Stimulated activated CD4-positive, alpha-beta T cell treated with anti-CD3 and anti-CD28 coated beads, Interleukin-1b, Interleukin-23, amount 100 ng/mL, for 48 hours (primary cell): ENCODE results near the gene IPMK.
"Not testable (repeated sequence)": the region's sequence is repeated elsewhere in the genome, so short reads cannot be mapped to it uniquely, and the experiment has no call there.

ENCODE experiments used
- DNase-seq: peaks from one replicate; pipeline ENCODE4 v3.0.0-alpha.2; 2020

The IPMK gene

DNA sequence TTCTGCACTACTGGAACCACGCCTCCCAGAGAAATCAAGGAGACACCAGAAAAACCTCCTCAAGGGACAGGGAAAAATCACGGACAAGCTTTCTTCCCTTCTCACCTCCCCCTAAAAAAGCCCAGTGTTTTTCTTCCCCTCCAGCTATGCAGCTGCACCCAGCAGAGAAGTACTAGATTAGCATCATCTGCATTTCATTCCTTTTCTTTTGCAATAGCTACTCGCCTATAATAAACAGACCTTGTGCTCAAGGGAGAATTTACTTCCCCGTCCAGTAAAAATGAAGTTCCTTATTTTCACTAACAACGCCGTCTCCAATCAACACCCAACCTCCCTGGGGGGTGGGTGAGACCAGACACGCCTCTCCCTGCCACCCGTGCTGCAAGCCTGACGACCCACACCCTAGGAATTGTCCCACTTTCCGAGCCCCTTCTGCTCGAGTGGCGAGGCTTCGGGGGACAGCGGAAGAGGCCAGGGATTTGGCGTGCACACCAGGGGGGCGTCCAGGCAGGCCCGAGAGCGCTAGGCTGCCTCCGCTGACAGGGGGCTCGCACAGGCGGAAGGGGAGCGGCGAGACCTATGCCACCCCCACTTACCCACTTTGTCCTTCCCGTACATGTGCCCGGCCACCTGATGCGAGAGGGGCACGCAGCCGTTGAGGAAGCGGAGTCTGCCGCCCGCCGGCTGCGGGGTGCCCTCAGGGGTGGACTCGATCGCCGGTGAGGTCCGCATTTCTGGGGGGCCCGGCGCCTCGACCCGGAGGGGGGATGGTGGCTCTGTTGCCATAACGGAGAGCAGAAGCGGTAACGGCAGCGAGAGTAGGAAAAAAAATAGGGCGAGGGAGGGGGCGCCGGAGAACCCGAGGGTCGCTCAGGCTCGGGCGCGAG is 625 bp downstream of the IPMK start:
- peak; percentile 26 for DNase-seq

DNA sequence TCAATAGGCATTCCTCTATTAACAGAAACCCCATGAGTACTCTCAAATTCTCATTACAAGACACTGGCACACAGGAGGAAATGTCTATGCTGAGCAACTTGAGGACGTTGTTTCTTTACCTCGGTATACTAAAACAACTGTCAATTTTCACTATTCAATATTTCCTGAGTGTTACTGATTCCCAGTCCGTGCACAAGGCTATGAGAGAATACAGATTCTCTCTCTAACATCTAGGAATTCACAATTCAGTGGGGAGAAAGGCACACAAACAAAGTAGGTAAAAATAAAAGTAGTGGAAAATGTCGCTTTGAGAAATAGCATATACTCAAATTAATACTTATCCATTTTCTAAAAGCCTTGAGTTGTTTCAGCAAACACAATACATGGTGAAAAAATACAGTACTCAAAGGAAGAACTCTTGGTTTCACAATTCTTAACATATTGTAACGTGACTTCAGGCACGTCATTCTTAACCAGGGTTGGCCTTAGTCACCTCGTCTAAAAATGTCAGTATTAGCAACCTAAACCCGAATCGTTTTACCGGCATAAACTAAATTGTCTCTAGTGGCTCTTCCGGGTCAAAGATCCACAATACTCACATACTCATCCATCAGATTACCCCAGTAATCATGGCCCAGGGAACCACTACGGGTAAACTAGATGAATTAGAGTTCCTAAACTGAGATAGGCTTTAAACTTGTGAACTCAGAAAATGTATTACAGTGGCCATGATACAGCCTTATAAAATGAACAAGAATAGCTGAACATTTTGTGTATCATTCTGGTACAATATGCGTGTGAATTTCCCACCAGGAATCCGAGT is 1.5 kb downstream of the IPMK start:
- DNase-seq: peak; percentile 46

DNA sequence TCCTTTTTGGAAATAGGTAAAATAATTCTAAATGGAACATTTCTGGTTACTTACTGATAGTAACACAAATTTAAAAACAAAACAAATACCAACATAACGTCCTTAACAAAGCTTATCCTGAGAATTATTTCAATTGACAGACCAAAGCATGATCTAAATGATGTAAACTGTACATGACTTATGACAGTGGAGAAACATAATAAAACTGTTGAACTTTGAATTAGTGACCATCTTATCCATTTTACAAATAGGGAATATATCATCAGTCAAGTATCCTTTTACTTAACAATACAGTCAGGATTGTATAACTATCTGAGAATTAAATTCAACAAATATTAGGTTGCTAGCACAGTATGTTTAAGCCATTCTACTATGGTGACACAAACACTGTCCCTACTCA is 2.4 kb downstream of the IPMK start:
- DNase-seq: no peak

DNA sequence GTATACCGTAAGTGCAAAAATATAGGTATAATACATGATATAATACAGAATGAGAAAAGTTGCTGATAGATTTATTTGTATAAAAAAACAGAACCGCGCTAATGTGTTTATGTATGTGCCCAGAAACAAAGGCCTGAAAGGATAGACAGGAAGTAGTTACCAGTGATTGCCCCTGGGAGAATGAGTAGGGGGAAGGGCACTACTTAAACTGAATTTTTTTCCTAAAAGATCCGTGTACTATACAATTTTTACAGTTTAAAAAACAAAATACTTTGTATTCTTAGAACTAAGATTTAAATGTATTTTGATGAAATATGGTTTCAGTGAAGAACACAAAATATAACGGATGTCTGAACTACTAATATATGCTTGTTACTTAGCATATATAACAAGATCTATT is 2.9 kb downstream of the IPMK start:
- no peak for DNase-seq

DNA sequence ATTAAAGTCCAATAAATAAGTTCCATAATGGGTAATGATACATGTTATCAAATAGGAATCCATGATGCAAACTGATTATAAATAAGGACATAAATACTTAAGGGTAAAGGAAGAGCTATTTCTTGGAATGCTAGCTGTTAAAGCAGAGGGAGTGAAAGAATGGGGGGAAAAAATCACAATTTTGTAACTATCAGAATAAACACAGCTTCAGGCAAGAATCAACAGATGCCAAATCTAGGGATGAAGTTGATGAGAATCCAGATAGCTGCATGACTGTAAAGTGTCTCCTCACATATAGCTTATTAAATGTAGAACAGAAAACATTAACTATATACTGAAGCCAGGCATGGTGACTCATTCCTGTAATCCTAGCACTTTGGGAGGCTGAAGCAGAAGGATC is 4.9 kb downstream of the IPMK start:
- no peak for DNase-seq

DNA sequence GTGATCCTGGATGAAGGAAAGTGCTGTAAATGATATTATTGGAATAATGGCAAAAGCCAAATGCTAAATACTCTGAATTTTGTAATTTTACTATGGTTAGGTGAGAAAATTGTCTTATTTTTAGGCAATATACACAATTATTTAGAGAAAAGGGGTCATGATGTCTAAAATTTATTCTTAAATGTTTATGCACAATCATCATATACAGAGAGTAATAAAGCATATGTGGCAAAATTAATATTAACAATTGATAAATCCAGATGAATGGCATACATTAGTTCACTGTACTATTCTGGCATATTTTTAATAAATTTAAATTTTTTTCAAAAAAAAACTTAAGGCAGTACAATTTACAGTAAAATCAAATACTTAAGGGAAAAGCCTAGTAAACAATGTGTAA is 7.4 kb downstream of the IPMK start:
- DNase-seq: no peak

DNA sequence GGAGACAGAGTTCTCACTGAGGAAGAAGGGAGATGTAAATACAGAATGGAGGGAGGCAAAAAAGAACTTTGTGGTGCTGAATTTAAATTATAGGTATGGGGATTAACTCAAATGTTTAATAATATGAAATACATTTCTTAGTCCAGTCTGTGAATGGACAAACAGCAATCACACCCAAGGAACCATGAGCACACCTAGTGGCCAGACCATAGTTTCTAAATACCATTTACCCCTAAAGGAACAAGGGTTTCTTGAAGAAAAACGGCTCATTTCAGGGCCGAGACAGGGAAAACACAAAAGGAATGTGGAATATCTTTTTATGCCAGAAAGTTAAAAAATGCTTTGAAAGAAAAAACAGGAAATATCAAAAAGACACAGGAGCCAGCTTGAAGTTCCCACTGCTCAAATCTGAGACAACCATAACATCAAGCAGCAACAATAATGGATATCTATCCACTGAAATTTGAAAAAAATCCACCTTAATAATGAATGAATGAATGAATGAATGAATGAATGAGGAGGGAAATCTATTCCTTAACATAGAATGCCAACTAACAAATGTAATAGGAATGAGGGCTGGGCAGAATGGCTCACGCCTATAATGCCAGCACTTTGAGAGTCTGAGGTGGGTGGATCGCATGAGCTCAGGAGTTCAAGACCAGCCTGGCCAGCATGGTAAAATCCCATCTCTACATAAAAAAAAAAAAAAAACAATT is 8.6 kb downstream of the IPMK start:
- DNase-seq: no peak

DNA sequence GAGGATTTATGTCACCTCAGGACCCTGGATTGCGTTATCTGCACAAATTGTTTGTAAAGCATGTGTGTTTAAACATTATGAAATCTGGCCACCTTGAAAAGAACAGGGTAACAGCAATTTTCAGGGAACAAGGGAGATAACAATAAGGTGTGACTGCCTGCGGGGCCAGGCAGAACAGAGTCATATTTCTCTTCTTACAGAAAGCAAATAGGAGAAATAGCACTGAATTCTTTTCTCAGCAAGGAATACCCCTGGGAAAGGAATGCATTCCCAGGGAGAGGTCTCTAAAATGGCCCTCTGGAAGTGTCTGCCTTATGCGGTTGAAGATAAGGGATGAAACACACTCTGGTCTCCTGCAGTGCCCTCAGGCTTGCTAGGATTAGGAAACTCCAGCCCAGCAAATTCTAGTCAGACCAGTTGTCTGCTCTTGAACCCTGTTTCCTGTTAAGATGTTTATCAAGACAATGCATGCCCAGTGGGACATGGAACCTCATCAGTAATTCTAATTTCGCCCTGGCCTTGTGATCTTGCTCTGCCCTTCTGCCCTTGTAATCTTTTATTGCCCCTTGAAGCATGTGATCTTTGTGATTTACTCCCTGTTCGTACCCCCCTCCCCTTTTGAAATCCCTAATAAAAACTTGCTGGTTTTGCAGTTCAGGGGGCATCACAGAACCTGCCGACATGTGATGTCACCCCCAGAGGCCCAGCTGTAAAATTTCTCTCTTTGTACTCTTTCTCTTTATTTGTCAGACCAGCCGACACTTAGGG is 11.5 kb downstream of the IPMK start:
- DNase-seq: not testable (repeated sequence)

DNA sequence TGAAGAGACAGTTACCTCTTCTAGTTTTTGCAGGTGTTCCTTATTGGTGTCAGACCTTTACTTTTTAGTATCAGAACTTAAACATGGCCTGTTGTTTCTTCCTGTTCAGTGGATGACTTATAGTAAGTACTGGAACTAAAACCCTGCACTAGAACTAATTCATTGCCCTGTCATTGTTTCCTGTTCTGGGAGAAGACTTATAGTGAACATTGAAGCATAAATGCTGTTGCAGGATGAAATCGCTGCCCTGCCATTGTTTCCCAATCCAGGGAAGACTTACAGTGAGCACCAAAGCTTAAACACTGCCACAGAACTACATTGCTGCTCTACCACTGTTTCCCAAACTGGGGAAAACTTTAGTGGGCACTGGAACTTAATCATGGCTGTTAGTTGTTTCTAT is 13.1 kb downstream of the IPMK start:
- DNase-seq: no peak

DNA sequence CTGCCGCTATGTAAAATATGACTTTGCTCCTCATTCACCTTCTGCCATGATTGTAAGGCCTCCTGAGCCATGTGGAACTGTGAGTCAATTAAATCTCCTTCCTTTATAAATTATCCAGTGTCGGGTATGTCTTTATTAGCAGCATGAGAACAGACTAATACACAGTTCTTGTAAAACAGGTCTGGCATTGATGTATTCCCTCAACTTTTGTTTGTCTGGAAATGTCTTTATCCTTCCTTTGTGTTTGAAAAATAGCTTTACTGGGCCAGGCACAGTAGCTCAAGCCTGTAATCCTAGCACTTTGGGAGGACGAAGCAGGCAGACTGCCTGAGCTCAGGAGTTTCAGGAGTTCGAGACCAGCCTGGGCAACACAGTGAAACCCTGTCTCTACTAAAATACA is 14.5 kb downstream of the IPMK start:
- DNase-seq: no peak

DNA sequence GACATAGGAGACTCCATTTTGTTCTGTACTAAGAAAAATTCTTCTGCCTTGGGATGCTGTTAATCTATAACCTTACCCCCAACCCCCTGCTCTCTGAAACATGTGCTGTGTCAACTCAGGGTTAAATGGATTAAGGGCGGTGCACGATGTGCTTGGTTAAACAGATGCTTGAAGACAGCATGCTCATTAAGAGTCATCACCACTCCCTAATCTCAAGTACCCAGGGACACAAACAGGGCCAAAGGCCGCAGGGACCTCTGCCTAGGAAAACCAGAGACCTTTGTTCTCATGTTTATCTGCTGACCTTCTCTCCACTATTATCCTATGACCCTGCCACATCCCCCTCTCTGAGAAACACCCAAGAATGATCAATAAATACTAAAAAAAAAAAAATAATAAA is 23.0 kb downstream of the IPMK start:
- DNase-seq: not testable (repeated sequence)

DNA sequence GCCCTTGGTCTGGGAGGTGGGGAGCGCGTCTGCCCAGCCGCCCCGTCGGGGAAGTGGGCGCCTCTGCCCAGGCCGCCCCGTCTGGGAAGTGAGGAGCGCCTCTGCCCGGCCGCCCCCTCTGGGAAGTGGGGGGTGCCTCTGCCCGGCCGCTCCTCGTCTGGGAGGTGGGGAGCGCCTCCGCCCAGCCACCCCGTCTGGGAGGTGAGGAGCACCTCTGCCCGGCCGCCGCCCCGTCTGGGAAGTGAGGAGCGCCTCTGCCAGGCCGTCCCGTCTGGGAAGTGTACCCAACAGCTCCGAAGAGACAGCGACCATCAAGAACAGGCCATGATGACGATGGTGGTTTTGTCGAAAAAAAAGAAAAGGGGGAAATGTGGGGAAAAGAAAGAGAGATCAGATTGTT is 23.5 kb downstream of the IPMK start:
- DNase-seq: not testable (repeated sequence)

DNA sequence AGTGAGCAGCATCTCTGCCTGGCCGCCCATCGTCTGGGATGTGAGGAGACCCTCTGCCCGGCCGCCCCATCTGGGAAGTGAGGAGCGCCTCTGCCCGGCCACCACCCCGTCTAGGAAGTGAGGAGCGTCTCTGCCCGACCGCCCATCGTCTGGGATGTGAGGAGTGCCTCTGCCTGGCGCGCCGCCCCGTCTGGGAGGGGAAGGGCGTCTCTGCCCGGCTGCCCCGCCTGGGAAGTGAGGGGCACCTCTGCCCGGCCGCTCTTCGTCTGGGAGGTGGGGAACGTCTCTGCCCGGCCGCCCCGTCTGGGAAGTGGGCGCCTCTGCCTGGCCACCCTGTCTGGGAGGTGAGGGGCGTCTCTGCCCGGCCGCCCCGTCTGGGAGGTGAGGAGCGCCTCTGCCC is 23.9 kb downstream of the IPMK start:
- DNase-seq: not testable (repeated sequence)

DNA sequence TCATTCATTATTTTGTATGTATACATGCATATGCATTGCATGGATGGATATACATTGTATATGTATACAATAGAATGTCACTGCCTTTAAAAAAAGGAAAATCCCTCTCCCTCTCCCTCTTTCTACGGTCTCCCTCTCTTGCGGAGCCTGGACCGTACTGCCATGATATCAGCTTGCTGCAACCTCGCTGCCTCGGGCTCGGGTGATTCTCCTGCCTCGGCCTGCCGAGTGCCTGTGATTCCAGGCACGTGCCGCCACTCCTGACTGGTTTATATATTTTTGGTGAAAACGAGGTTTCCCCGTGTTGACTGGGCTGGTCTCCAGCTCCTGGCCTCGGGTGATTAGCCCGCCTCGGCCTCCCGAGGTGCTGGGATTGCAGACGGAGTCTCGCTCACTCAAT is 24.4 kb downstream of the IPMK start:
- DNase-seq: no peak

DNA sequence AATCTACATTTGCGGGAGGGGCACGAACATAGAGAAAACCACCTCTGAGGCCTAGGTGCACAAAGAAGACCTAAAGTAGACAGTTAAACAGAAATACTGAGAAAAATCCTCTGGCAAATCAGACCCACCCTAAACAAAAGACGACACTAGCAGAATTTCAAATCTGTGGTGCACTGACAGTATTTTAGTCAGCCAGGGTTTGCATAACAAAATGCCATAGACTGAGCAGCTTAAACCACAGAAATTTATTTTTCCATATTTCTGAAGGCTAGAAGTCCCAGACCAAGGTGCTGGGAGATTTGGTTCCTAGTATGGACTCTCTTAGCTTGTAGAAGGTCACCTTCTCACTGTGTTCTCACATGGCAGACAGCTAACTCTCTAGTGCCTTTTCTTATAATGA is 26.3 kb downstream of the IPMK start:
- no peak for DNase-seq

DNA sequence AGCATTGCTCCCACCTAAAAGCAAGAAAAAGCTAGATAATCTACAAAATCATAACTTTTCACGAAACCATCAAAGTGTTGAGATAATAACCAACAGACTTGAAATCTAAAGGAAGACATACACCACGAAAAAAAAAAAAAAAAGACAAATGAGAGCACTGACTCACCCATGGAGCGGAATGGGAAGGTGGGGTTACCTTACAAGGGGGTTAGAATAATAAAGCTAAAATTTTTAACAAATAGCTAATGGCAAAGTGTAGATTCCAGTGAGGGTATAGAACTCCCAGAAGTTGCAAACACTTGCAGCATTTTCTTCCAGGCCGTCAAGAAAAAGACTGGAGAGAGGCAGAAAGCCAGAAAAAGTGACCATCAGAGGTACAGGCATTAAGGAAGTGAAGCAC is 27.2 kb downstream of the IPMK start:
- no peak for DNase-seq

DNA sequence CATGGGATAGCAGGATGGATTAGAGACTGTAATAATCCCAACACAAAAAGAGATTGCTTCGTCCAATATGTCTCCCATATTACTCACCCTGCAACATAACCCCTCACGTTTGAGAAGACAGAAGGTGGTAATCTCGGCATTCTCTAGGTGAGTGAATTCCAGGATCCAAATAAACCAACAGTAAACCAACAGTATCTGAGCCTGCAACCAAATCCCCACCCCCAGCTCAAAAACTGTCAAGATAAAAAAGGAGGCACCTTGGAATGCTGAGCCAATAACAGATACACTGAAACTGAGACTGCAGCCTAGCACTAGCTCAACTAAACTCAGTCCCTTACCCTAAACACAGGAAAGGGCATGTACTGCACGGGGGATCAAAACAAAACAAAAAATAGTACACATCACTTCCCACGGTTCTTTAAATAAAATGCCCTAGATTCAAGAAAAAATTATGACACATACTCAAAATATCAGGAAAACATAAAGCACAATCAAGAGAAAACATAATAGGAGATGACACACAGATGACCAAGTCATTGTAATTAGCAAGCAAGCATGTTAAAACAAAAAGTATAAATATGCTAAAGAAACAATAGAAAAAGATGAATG is 28.0 kb downstream of the IPMK start:
- DNase-seq: no peak

DNA sequence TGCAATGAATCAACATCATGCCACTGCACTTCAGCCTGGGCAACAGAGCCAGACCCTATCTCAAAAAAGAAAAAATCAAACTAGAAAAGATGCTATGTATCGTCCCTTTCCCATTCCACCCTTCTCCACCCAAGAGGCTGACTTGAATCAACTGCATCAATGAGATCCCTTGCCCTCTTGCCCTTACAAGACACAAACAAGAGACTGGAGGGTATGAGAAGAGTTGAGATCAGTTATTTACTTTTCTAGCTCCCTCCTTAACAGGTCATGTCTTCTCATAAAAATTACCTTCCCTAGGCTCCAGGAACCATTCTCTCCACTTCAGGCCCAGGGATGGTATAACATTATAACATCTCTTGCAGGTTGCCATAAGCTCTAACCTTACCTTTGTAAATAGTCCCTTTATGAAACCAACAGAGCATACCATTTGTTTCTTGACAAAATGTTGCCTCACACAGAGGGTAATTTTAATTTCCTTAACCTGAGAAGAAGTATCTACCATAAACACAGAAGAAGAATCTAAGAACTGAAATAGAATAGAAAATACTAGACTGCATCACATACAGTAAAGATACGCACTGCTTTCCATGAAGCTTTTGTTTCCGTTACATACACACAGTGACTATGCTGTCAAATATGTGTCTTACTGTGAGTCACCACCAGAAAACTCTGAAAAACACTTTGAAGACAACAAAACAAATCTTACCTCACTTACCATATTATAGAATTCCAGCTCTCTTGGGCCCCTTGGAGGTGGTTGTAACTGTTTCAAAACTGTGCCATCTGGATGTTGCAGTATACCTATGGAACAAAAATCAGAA is 30.5 kb downstream of the IPMK start:
- no peak for DNase-seq

DNA sequence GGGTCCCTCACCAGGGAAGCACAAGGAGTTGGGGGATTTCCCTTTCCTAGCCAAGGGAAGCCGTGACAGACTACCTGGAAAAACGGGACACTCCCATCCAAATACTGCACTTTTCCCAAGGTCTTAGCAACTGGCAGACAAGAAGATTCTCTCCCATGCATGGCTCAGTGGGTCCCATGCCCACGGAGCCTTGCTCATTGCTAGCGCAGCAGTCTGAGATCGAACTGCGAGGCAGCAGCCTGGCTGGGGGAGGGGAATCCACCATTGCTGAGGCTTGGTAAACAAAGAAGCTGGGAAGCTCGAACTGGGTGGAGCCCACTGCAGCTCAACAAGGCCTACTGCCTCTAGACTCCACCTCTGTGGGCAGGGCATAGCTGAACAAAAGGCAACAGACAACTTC is 37.8 kb downstream of the IPMK start:
- DNase-seq: not testable (repeated sequence)

DNA sequence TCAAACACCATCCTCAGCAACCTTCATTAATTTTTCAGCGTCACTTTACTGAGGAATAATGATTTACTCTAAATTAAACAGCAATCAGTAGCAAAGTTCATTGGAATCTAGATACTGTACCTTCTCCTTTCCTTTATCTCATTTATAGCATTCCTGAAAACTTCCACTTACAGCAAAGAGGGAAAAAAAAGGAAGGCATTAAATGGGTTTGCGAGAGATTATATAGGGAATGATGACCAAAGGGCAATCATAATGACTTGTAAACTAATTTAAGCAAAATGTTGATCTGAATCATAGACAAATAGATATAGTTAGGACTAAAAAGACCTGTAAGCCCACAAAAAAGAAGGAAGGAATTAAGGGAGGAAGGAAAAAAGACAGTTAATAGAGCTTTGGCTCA is 42.0 kb downstream of the IPMK start:
- no peak for DNase-seq

DNA sequence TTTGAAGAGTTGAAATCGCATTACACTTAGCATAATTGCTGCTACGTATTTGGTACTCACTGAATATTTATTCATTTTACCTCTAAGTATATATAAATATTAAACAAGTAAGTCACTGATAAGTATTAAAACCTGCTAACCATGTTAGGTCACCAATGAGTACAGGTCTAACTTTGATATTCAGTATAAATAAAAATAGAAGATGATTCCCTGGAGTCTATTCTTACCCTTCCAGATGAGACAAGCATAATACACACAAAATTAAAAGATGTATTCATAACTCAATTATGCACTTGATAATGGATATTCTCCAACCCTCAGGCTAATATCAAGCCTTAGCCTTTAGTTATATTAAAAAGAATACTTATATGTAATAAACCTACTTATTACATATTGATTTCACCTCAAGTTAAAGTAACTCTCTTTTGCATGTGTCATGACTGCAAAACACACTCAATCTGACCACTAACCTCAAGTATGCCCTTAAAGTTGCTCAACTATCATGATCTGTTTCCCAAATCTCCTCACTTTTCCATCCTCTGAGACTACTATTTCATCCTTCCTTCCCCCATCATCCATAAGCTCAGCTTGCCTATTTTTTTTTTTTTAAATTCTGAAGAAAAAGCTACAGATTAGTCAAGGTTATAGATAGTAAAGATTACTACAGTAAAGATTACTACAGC is 46.8 kb downstream of the IPMK start:
- DNase-seq: no peak
